DOHH2 (cell line): Measurements from ENCODE around the gene NPL.

Source experiments
- H3F3A ChIP-seq: fragments of 200-600 bp; sonication (generic), shearing (Covaris generic); 2 replicates; pipeline ENCODE4 v1.6.0; 2016; ENCODE audit warnings: antibody characterized with exemption, mild to moderate bottlenecking; ENCODE audit not compliant: control insufficient read depth, insufficient read depth
- H3K27ac ChIP-seq: fragments of 200-600 bp; sonication (generic); 2 replicates; pipeline ENCODE4 v1.5.1; 2014; ENCODE audit warnings: low read depth, mild to moderate bottlenecking, low read length, moderate library complexity
- H3K27me3 ChIP-seq: fragments of 200-600 bp; sonication (generic); 2 replicates; pipeline ENCODE4 v1.6.1; 2014; ENCODE audit warnings: mild to moderate bottlenecking, low read length, mixed read lengths; ENCODE audit not compliant: control insufficient read depth
- H3K36me3 ChIP-seq: fragments of 200-600 bp; sonication (generic); 2 replicates; pipeline ENCODE4 v1.6.1; 2014; ENCODE audit warnings: mild to moderate bottlenecking, low read length, moderate library complexity, mixed read lengths; ENCODE audit not compliant: control insufficient read depth
- H3K4me1 ChIP-seq: fragments of 200-600 bp; sonication (generic); 2 replicates; pipeline ENCODE4 v1.6.1; 2014; ENCODE audit warnings: mild to moderate bottlenecking, low read length, mixed read lengths; ENCODE audit not compliant: control insufficient read depth
- H3K4me2 ChIP-seq: fragments of 200-600 bp; sonication (generic); 2 replicates; pipeline ENCODE4 v1.6.0; 2014; ENCODE audit warnings: mild to moderate bottlenecking, low read length, moderate library complexity
- H3K4me3 ChIP-seq: fragments of 200-600 bp; sonication (generic); 2 replicates; pipeline ENCODE4 v1.5.1; 2014; ENCODE audit warnings: mild to moderate bottlenecking, low read length, mixed read lengths
- H3K79me2 ChIP-seq: fragments of 200-600 bp; sonication (generic); 2 replicates; pipeline ENCODE4 v1.6.1; 2014; ENCODE audit warnings: mild to moderate bottlenecking, low read length, mixed read lengths; ENCODE audit not compliant: control insufficient read depth
- H3K9me2 ChIP-seq: fragments of 200-600 bp; sonication (generic); replicated peaks from 2 replicates; pipeline ENCODE4 v1.6.1; 2014; ENCODE audit warnings: mild to moderate bottlenecking, low read length, mixed read lengths; ENCODE audit not compliant: control insufficient read depth
- H3K9me3 ChIP-seq: fragments of 200-600 bp; sonication (generic); 2 replicates; pipeline ENCODE4 v1.6.1; 2014; ENCODE audit warnings: antibody characterized with exemption, low read length, mixed read lengths; ENCODE audit not compliant: control insufficient read depth, insufficient read depth
- H4K20me1 ChIP-seq: fragments of 200-600 bp; sonication (generic); 2 replicates; pipeline ENCODE4 v1.6.0; 2014; ENCODE audit warnings: low read depth, mild to moderate bottlenecking, antibody characterized with exemption, low read length, moderate library complexity; ENCODE audit not compliant: control insufficient read depth, insufficient read depth
- CTCF ChIP-seq: fragments of 200-600 bp; sonication (generic); IDR thresholded peaks from one replicate; pipeline ENCODE4 v1.5.1; 2014; ENCODE audit warnings: antibody characterized with exemption, mild to moderate bottlenecking, low read depth, low read length; ENCODE audit not compliant: poor library complexity, severe bottlenecking
- EZH2phosphoT487 ChIP-seq: fragments of 200-600 bp; sonication (generic); IDR thresholded peaks from 2 replicates; pipeline ENCODE4 v1.6.1; 2017; ENCODE audit warnings: borderline replicate concordance, mild to moderate bottlenecking, antibody characterized with exemption, low read length, moderate library complexity, mixed read lengths

Gene NPL

DNA sequence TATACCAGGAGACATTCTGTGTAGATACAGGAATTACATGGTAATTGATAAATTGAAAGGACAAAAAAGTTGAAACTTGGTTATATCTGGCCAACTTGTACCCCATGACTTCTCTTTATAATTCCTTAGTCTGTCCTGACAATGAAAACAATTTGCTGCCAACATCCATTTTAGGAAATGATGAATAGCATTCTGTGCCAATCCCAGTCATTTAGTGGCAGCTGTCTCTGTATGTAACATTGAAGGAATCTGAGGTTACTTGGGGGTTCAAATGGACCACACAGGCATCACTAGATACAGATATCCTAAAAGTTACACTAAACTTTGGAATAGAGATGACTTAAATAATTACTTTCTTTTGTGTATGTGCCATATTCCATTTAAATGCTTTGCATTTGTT, 87.8 kb downstream of the NPL start:
- Histone ChIP-seq H3K4me3 (no peak overlapping the region), H3K79me2 (no peaks in the 10 kb centered on the region; the same call in 1 of the 2 replicates), H3K9me2 (no peaks in the 10 kb centered on the region), H3F3A (peaks cover 16% of the 10 kb centered on the region; the same call in 1 of the 2 replicates), H3K4me1 (no peaks in the 10 kb centered on the region), H3K27ac (no peak overlapping the region), H3K9me3 (no peaks in the 10 kb centered on the region), H3K36me3 (peaks cover 100% of the 10 kb centered on the region), H3K27me3 (no peaks in the 10 kb centered on the region), H3K4me2 (no peak overlapping the region), H4K20me1 (peaks cover 9% of the 10 kb centered on the region; the same call in 1 of the 2 replicates)
- TF ChIP-seq CTCF: no peak
- TF ChIP-seq EZH2phosphoT487: no peak

- Histone ChIP-seq H3K4me3 (no peak overlapping the region), H3K4me1 (no peaks in the 10 kb centered on the region), H3F3A (peaks cover 16% of the 10 kb centered on the region; the same call in 1 of the 2 replicates), H3K36me3 (peaks cover 99% of the 10 kb centered on the region), H4K20me1 (peaks cover 9% of the 10 kb centered on the region; the same call in 1 of the 2 replicates), H3K27ac (no peak overlapping the region), H3K9me2 (no peaks in the 10 kb centered on the region), H3K27me3 (no peaks in the 10 kb centered on the region), H3K79me2 (no peaks in the 10 kb centered on the region; the same call in 1 of the 2 replicates), H3K4me2 (no peak overlapping the region), H3K9me3 (no peaks in the 10 kb centered on the region)
- no peak for TF ChIP-seq CTCF
- no peak for TF ChIP-seq EZH2phosphoT487
Measured at GRCh38 chr1:182877842-182878241, 88.3 kb downstream of the NPL start.
